HG02571 (cell line): ENCODE measurements around the gene LPP.

Experiments used
- ATAC-seq: cut with Tn5 transposase; IDR thresholded peaks from one replicate; pipeline ENCODE4 v1.9.1; 2021; ENCODE audit warnings: mild to moderate bottlenecking, moderate library complexity; ENCODE audit not compliant: unreplicated experiment

The LPP gene

DNA sequence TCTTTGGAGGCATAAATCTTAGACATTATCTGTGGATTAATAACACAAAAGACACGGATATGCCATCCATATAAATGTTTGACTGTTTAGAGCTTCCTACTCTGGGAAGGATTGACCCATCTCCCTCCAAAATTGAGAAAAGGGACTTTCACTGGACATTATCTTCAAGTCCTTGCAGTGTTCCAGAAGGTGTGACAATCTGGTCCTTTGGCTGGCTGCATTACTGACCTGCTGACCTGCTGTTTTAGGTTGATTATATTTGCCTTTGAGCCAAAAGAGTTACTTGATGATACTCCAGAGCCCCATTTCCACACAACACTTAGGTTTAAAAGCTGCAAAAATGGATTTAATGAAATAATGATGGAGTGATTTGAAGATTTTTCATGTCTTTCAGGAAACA is 504.6 kb downstream of the LPP start:
- no peak for ATAC-seq

GRCh38 chr3:188659449-188660090 is 505.6 kb downstream of the LPP start:
- ATAC-seq, result no peak

DNA sequence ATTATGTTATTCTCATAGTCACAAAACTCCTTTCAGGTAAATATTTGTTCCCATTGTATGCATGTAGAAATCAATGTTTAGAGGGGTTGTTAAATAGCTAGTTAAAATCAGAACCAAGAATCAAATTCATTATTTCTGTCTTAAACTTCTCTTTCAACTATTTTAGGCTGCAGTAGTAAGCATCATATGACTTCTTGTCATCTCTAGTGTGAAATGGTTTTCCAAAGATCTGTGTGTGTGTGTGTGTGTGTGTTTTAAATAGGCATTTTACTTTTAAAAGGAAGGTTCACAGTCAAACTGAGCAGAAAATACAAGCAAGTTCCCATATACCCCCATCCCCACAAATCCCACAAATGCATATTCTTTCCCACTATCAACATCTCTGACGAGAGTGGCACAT is 506.5 kb downstream of the LPP start:
- ATAC-seq, result no peak

DNA sequence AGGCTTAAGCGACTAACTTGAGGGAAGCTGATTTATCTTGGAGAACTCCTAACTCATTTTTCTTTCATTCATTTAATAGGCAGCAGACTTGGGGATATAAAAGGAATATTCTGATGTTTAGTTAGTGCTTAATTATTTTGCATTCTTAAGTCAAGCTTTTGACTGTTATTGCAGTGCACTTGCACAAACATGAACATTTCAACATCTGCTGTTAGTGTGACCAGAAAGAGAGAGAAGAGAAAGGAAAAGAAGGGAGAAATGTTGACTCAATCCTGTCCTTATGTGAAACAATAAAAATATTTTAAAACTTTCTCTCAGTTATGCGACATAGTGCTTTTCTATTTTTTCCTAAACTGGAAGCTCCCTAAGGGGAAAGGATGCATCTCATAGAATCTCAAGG is 507.8 kb downstream of the LPP start:
- no peak for ATAC-seq

DNA sequence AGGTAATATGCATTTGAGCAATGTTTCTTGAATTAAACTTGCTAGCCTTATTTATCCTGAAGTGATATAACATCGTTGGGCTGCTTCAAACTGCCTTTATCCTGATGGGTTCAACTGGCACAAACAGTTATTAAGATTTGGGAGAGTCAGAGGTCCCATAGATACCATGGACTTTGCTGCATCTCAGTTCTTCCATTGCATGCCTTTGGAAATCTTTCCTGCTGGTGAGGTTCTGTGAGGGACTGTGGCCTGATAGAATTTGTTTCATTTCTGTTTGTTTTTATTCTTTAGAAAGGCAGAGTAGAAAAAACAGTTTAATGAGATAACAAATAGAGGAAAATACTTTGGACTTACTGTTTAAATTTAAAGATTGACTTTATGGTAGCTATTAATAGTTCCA is 508.3 kb downstream of the LPP start:
- ATAC-seq, result no peak

- ATAC-seq, result no peak
These were observed 508.8 kb downstream of the LPP start for GRCh38 chr3:188662795-188663194.

- no peak for ATAC-seq
These were observed 509.9 kb downstream of the LPP start for GRCh38 chr3:188663839-188664238.

GRCh38 chr3:188664795-188665194 is 510.8 kb downstream of the LPP start:
- no peak for ATAC-seq

- no peak for ATAC-seq
These were observed 514.0 kb downstream of the LPP start for GRCh38 chr3:188667926-188668325.

GRCh38 chr3:188670446-188670845 is 516.5 kb downstream of the LPP start:
- ATAC-seq, result no peak

DNA sequence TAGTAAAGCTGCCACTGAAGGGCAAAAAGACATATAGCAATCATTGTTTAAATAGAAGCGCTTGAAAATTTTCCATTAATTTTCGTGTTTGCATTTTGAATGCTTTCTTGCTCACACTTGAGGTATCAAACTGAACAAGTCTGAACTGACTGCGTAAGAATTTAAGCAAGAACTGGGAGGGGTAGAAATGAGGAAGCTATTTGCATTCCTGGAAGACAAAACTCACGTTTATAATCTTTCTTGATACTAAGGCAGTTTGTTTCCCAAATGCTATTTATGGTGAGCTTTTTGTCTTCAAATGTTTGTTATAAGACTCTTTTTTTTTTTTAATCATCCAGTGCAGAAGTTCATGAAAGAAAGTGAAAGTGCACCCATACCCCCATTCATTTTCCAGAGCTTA is 518.0 kb downstream of the LPP start:
- no peak for ATAC-seq

GRCh38 chr3:188672840-188673239 is 518.9 kb downstream of the LPP start:
- no peak for ATAC-seq

DNA sequence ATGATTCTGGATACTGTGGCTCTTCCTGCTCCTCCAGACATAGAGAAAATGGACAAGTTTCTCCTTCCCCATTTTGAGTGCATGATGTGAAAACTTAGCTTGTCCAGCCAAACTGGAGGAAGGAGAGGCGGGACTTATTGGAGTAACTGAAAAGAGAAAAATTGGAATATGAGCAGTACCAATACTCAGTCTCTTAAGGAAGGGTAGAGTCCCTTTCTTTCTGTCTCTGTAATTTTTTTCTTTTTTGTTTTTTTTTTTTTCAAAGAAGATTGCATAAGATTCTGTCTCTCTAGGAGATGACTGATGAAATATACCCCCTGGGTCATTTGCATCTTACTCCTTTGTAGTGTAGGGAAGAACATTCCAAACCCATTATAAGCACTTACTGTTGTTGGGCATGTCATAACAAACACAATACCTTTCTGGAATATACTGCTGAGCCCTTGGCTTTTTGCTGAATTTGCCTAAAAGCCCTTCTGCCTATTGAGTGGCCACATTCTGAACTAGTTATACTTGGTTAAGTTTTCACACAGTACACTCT is 519.8 kb downstream of the LPP start:
- ATAC-seq, result no peak

- no peak for ATAC-seq
These were observed 520.6 kb downstream of the LPP start for GRCh38 chr3:188674595-188674994.

GRCh38 chr3:188677344-188677743 is 523.4 kb downstream of the LPP start:
- no peak for ATAC-seq

- no peak for ATAC-seq
These were observed 526.2 kb downstream of the LPP start for GRCh38 chr3:188680189-188680588.

DNA sequence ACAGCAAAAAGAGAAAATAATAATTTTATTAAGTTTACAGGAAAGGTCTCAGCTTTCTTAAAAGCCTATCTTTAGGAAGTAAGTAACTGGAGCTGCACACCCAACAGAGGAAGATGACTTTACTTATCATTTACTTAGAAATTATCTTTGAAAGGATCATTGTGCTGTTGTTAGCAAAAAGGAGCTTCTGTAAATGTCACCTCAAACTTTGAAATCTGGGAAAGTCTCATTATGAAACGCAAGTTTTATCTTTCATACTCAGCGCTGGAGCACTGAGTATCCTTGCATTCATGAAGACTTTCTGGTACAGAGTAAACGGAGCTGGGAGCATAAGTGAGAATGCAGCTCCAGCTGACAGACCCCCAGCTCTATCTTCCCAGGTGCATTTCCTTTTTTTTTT is 526.6 kb downstream of the LPP start:
- ATAC-seq, result no peak

GRCh38 chr3:188682316-188682715 is 528.4 kb downstream of the LPP start:
- ATAC-seq, result no peak

DNA sequence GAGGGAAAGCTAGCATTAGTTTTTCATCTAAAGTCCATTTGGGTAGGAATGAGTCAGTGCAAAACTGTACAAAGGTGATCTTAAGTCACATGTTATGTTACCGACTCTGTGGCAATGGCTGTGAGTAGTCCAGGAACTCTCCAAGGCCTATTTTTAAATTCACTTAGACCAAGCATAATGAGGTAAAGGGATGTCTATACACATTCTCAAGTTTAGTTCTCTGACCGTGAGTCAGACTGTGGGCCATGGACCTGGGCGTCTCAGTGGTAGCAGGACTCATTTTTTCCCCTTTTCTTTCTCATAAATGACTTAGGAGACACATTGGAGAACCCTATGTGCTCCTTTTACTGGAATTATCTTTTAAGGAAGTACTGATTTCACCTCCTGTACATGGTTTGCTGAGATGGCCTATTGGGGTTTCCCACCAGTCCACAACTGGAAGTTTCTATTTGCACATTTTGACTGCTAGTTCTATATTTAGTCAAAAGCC is 529.1 kb downstream of the LPP start:
- no peak for ATAC-seq

GRCh38 chr3:188684276-188684675 is 530.3 kb downstream of the LPP start:
- no peak for ATAC-seq

GRCh38 chr3:188685789-188686188 is 531.8 kb downstream of the LPP start:
- ATAC-seq, result no peak

DNA sequence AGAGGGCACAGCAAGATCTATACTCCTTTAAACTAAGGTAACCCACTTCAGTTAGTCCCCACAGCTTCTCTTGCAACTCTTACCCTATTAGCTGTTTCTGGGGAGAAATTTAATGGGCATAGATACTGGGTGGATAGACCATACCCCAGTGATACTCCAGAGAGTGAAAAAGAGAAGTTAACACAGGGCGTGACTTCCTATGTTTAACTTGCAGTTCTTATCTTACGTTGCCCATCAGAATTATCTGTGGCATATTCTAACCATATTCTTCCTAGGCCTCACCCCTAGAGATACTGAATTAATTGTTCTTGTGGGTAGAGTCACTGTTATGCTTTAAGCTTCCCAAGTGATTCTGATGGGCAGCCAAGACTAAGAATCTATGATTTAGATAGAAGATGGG is 532.4 kb downstream of the LPP start:
- no peak for ATAC-seq

DNA sequence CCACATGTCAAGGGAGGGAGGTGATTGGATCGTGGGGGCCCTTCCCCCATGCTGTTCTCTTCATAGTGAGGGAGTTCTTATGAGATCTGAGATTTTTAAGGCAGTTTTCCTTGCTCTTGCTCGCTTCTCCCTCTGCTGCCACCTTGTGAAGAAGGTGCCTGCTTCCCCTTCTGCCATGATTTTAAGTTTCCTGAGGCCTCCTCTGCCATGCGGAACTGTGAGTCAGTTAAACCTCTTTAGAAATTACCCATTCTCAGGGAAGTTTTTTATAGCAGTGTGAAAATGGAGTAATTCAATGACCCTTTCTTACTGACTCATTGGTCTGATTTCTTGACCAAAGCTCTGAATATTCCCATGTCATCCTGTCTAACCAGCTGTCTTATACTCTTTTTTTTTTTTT is 533.4 kb downstream of the LPP start:
- no peak for ATAC-seq
